Measurements from ENCODE around the gene UBE2G1. TPM values are rescaled to one million over a fixed set of nuclear protein-coding genes. Genes with fewer than 3 reads are reported as not detected.

UBE2G1 gene
- total and polyA plus RNA-seq, 2 of the 8 experiments (the other 6 are each of a cell fraction or from before 2014, with no cell fraction given): 73.9 to 170 TPM

DNA sequence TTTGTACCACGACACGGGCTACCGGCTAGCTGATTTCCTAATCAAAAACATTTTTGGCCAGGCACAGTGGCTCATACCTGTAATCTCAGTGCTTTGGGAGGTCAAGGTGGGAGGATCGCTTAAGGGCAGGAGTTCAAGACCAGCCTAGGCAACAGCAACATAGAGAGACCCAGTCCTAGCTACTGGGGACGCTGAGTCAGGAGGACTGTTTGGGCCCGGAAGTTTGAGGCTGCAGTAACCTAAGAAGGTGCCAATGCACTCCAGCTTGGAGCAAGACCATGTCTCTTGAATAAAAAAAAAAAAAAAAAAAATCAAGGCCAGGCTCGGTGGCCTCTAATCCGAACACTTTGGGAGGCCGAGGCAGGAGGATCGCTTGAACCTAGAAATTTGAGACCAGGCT is 49.8 kb downstream of the UBE2G1 start:
- FAIRE-seq (no peak), DNase-seq (ENCODE audit: low read depth in 1 of 2, low spot score in 2 of 2) (no peak)
- CTCF ChIA-PET (ENCODE audit: partially characterized antibody): interaction anchor here (1.1 to 2.7 kb wide), 2 partner anchors 10 to 12 kb away, joined by 3 to 9 read pairs; no protein-coding TSS in a partner anchor
- no peak overlapping the region for H2BK12ac ChIP-seq (ENCODE audit: low read depth, low read length)
- no peak overlapping the region for H4K5ac ChIP-seq (ENCODE audit: insufficient read length, low read depth, low read length)
- H3K27me3 ChIP-seq (replicated peaks in 1 of 4; ENCODE audit: control insufficient read depth in 3 of 4, extremely low read depth in 1 of 4, insufficient read depth in 3 of 4, low read length in 3 of 4): no peaks in the 10 kb centered on the region
- no peak overlapping the region for H4K91ac ChIP-seq (replicated peaks; ENCODE audit: insufficient read length, low read length)
- no peak overlapping the region for H3K9ac ChIP-seq (replicated peaks in 1 of 4; ENCODE audit: extremely low read depth in 1 of 4, low read depth in 3 of 4, low read length in 3 of 4)
- WGBS, 2 experiments (ENCODE audit: extremely low coverage in 1 of 2, insufficient coverage in 1 of 2, insufficient read length in 1 of 2, insufficient replicate concordance in 2 of 2, low coverage in 1 of 2, low lambda C conversion rate in 2 of 2, missing lambda C conversion rate in 1 of 2): 96% methylated on average over 9 of the region's 10 CpGs; no CpG with 5 or more reads in 1 of the 2 experiments
- H3K79me2 ChIP-seq (ENCODE audit: control insufficient read depth in 1 of 2, insufficient read depth in 2 of 2, low read length in 2 of 2): peaks cover 37 to 95% of the 10 kb centered on the region in 2 experiments; a peak in 3 of 4 replicates
- H3K4ac ChIP-seq (replicated peaks; ENCODE audit: insufficient read length, low read depth, low read length): no peak overlapping the region
- H3K18ac ChIP-seq (ENCODE audit: extremely low read depth, low read length): no peak overlapping the region
- H3K36me3 ChIP-seq (ENCODE audit: control insufficient read depth in 2 of 4, insufficient read depth in 4 of 4, low read length in 3 of 4): no peaks in the 10 kb centered on the region
- H4K8ac ChIP-seq (ENCODE audit: extremely low read depth, insufficient read depth, low read length): peak overlapping the region; percentile 72; the same call in 1 of the 2 replicates
- no peak overlapping the region for H2BK15ac ChIP-seq (ENCODE audit: low read length)
- no peak overlapping the region for H3K4me3 ChIP-seq (ENCODE audit: extremely low read depth in 1 of 4, insufficient read depth in 2 of 4, low read depth in 3 of 4, low read length in 4 of 4)
- no peak overlapping the region for H2BK120ac ChIP-seq (replicated peaks; ENCODE audit: low read depth, low read length)
- no peak overlapping the region for H3K23ac ChIP-seq (ENCODE audit: insufficient read length)
- peaks cover 15 to 25% of the 10 kb centered on the region in 2 experiments for H4K20me1 ChIP-seq (replicated peaks in 1 of 2; ENCODE audit: control insufficient read depth in 1 of 2, insufficient read depth in 2 of 2, low read length in 2 of 2)
- no peak overlapping the region for H3K4me2 ChIP-seq (ENCODE audit: insufficient read depth in 1 of 2, low read depth in 2 of 2, low read length in 2 of 2)
- H3K27ac ChIP-seq (ENCODE audit: low read depth, low read length): no peak overlapping the region
- H2BK5ac ChIP-seq (ENCODE audit: low read depth, low read length): no peak overlapping the region
- H3K9me3 ChIP-seq (ENCODE audit: insufficient read depth in 2 of 2, low read depth in 1 of 2, low read length in 1 of 2): no peaks in the 10 kb centered on the region
- POLR2A ChIA-PET (ENCODE audit: partially characterized antibody): interaction anchor here (1.2 to 1.8 kb wide), 2 partner anchors 11 to 49 kb away, joined by 4 to 6 read pairs; partner anchors contain the start of gene UBE2G1
- H3K4me1 ChIP-seq (replicated peaks in 1 of 4; ENCODE audit: control insufficient read depth in 3 of 4, insufficient read depth in 4 of 4, low read length in 3 of 4): peaks cover 0 to 16% (median 1%) of the 10 kb centered on the region in 4 experiments; a peak in 4 of 7 replicates
- H2BK20ac ChIP-seq (ENCODE audit: low read length): no peak overlapping the region
- no peak overlapping the region for H2AK5ac ChIP-seq (ENCODE audit: low read depth, low read length)
- no peak overlapping the region for H2AFZ ChIP-seq (ENCODE audit: low read length)
- H3K79me1 ChIP-seq (ENCODE audit: low read depth, low read length): peaks cover 2% of the 10 kb centered on the region
- H3K14ac ChIP-seq (ENCODE audit: insufficient read length): no peak overlapping the region
- H3K23me2 ChIP-seq (ENCODE audit: low read depth, low read length): no peaks in the 10 kb centered on the region
- H3K56ac ChIP-seq (replicated peaks; ENCODE audit: insufficient read length, low read depth, low read length): no peak overlapping the region
- TF ChIP-seq CHD1 (IDR thresholded peaks at IDR 0.05; ENCODE audit: low read depth, low read length) (no peak), RNF2 (IDR thresholded peaks at IDR 0.05; ENCODE audit: borderline replicate concordance, low read depth, low read length, missing control alignments, poor library complexity, severe bottlenecking) (no peak), CBX8 (IDR thresholded peaks at IDR 0.05; ENCODE audit: borderline replicate concordance, low read depth, low read length) (no peak), YY1 (IDR thresholded peaks at IDR 0.05; ENCODE audit: low read depth, low read length) (no peak), SIN3A (conservative IDR thresholded peaks at IDR 0.05 in 1 of 2, IDR thresholded peaks at IDR 0.05 in 1 of 2; ENCODE audit: low read depth in 1 of 2, low read length in 2 of 2) (no peak), NRF1 (IDR thresholded peaks at IDR 0.05; ENCODE audit: low read depth, low read length) (no peak), SP1 (IDR thresholded peaks at IDR 0.05; ENCODE audit: low read depth, low read length) (no peak), RXRA (IDR thresholded peaks at IDR 0.05; ENCODE audit: insufficient read depth, low read depth, low read length) (no peak), RFX5 (IDR thresholded peaks at IDR 0.05; ENCODE audit: borderline replicate concordance, low read depth, low read length) (no peak), KDM1A (IDR thresholded peaks at IDR 0.05; ENCODE audit: borderline replicate concordance, low read length) (no peak), HDAC2 (IDR thresholded peaks at IDR 0.05; ENCODE audit: borderline replicate concordance in 1 of 2, low read depth in 2 of 2, low read length in 2 of 2) (no peak), MAX (IDR thresholded peaks at IDR 0.05) (no peak), POLR2A (IDR thresholded peaks at IDR 0.05; ENCODE audit: control extremely low read depth in 1 of 2, low read depth in 2 of 2, low read length in 2 of 2) (no peak)

Measured in H1 (cell line).